Fibroblast of skin of right biceps (primary cell): ENCODE results near the gene JAKMIP2.

ENCODE experiments used
- DNase-seq: peaks from one replicate; pipeline ENCODE4 v3.0.0-alpha.2; 2013

The JAKMIP2 gene

DNA sequence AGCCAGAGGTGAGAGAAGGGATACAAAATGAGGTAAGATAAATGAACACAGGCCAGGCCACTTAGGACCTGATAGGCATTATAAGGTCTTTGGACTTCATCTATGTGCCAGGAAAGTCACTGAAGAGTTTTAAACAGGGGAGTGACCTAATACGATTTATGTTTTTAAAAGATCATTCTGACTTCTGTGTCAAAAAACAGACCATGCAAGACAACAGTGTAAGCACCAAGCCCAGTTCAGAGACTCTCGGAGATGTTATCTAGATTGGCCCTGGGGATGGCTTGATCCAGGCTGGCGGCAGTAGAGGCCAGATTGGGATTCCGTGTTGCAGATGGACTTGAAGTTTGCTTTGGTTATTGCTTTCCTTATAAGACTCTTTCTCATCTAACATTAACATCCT is 229.6 kb downstream of the JAKMIP2 start:
- DNase-seq, result no peak

DNA sequence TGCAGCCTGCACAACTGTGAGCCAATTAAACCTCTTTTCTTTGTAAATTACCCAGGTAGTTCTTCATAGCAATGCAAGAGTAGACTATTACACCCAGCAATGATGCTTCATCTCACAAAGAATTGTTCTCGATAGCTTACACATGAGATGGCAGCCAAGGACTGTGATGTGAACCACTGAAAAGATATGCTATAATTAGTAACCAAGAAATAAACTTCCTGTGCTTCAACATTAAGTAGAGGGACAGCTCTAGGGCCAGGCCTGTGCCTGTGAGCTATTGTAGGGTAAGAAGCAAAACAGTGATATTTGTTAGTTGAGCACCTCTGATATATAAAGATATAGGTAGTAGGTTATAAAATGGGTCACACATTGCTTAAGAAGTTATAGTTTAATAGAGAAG is 230.9 kb downstream of the JAKMIP2 start:
- DNase-seq, result no peak

DNA sequence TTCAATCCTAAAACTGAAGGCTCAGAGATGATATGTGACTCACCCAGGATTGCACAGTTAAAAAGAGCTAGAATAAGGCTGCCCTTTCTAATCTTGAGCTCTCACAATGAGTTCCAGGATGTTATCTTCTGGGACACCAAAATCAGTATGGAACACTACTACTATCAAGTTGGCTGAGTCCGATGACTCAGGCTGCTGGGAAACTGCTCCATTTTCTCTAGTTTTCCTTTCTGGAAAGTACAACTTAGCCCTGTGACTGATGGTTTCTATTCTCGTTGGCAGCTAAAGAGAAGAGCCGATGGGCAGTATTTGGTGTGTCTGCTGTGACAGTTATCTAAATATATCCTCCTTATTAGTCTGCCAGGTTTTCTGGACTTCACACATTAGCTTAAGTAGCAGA is 234.8 kb downstream of the JAKMIP2 start:
- DNase-seq, result no peak

DNA sequence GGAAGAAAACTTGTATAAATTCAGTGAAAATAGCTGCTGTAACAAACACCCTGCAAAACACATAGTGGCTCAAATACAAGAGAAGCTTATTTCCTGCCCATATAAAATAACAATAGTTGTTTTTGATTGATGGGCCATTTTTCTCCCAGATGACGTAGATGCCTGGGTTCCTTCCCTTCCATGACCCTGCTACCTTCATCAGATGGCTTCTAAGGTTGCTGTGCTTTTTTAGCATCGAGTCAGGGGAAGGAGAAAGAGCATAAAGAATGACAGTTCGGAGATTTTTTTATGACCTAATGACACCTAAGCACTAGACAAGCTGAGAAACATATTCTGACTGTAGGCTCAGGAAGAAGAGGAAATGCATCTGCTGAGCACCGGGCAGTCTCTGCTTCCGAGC is 238.0 kb downstream of the JAKMIP2 start:
- DNase-seq, result no peak

DNA sequence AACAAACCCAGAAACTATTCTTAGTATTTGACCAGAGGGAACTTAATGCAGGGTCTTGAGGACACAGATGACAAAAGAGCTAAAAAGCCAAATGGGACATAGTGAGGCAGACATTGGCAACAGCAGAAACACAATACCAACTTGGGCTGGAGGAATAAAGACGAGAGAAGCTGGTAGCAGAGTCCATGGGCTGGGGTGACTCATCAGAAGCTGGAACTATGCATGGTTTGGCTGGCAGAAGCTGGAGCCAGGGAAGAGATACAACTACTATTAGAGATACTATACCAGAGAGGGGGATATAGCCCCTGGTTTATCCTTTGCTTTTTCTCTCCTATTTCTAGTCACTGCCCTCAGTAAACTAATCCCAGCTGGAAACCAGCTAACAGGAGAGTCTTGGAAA is 243.5 kb downstream of the JAKMIP2 start:
- DNase-seq, result no peak

DNA sequence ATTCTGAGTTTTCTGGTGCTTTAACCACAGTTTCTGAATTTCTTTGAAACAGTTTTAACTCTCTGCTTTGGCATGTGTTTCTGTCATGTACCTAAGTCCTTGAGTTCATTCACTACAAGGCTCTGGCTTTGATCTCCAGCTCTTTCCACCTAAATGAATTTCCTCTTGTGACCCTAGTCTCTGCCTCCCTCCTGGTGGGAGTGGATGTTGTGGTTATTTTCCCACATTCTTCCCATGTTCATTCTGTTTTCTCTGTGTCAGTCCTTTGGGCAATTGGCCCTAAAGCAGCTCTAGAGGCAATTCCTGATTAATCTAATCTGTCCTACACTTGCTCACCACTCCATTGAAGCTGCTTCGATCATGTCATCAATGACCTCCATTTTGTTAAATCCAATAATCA is 244.3 kb downstream of the JAKMIP2 start:
- peak; percentile 15 for DNase-seq
